ENCODE measurements around the gene HSBP1L1.

Gene HSBP1L1

GRCh38 chr18:79964330-79965118, at the start of gene HSBP1L1:
HSBP1L1 (plus strand) TSS chr18:79964643; CDS start chr18:79964736, 93 bp downstream.
- DNase-seq (ENCODE audit: low read depth, low spot score), result peak; percentile 37

GRCh38 chr18:79915161-79916127, 49.0 kb upstream of the HSBP1L1 start:
- DNase-seq (ENCODE audit: low read depth, low spot score), result no peak

- DNase-seq (ENCODE audit: low read depth, low spot score), result no peak
These were observed 48.3 kb upstream of the HSBP1L1 start for GRCh38 chr18:79916128-79916494.

GRCh38 chr18:79916546-79917168, 47.8 kb upstream of the HSBP1L1 start:
- DNase-seq (ENCODE audit: low read depth, low spot score), result no peak

- DNase-seq (ENCODE audit: low read depth, low spot score), result no peak
These were observed 47.1 kb upstream of the HSBP1L1 start for GRCh38 chr18:79917169-79917852.

- DNase-seq (ENCODE audit: low read depth, low spot score), result no peak
These were observed 46.4 kb upstream of the HSBP1L1 start for GRCh38 chr18:79917853-79918614.

- no peak for DNase-seq (ENCODE audit: low read depth, low spot score)
These were observed 45.8 kb upstream of the HSBP1L1 start for GRCh38 chr18:79918615-79919011.

GRCh38 chr18:79919089-79919488, 45.4 kb upstream of the HSBP1L1 start:
- no peak for DNase-seq (ENCODE audit: low read depth, low spot score)

- no peak for DNase-seq (ENCODE audit: low read depth, low spot score)
These were observed 42.2 kb upstream of the HSBP1L1 start for GRCh38 chr18:79921984-79922965.

GRCh38 chr18:79922971-79923411, 41.5 kb upstream of the HSBP1L1 start:
- no peak for DNase-seq (ENCODE audit: low read depth, low spot score)

GRCh38 chr18:79923896-79924585, 40.4 kb upstream of the HSBP1L1 start:
- no peak for DNase-seq (ENCODE audit: low read depth, low spot score)

GRCh38 chr18:79924814-79925731, 39.4 kb upstream of the HSBP1L1 start:
- DNase-seq (ENCODE audit: low read depth, low spot score), result no peak

GRCh38 chr18:79926306-79926705, 38.1 kb upstream of the HSBP1L1 start:
- DNase-seq (ENCODE audit: low read depth, low spot score), result no peak

- DNase-seq (ENCODE audit: low read depth, low spot score), result no peak
These were observed 37.5 kb upstream of the HSBP1L1 start for GRCh38 chr18:79926715-79927606.

- DNase-seq (ENCODE audit: low read depth, low spot score), result no peak
These were observed 36.6 kb upstream of the HSBP1L1 start for GRCh38 chr18:79927607-79928562.

- DNase-seq (ENCODE audit: low read depth, low spot score), result no peak
These were observed 35.9 kb upstream of the HSBP1L1 start for GRCh38 chr18:79928563-79928960.

All from activated naive CD8-positive, alpha-beta T cell treated with anti-CD3 and anti-CD28 coated beads, Interleukin-2, amount 50 U/mL, for 16 hours (primary cell).